WTC11 (cell line): ENCODE measurements around the gene ABI2. TPM values are rescaled to one million over a fixed set of nuclear protein-coding genes. Genes with fewer than 3 reads are reported as not detected.

Experiments used
- ATAC-seq: fragments of 200-7000 bp; cut with Tn5 transposase; 2 replicates; pipeline ENCODE4 v1.10.0; 2021; ENCODE audit warnings: mild to moderate bottlenecking, moderate library complexity
- CTCF ChIA-PET: fragments of 300-600 bp; sonication (Branson Sonifier 250); formaldehyde crosslinking; loops from one replicate; lab custom pipeline; 2021; ENCODE audit warnings: antibody characterized with exemption; lab: Charles Lee
- POLR2A ChIA-PET: fragments of 350-600 bp; sonication (Branson Sonifier 250); formaldehyde crosslinking; loops from one replicate; lab custom pipeline; 2021; ENCODE audit warnings: antibody characterized with exemption; lab: Charles Lee
- DNase-seq: peaks from one replicate; pipeline ENCODE4 v3.0.0; 2021; ENCODE audit warnings: low spot score
- H3K27ac Mint-ChIP-seq: 2 replicates; pipeline ENCODE4 v1.8.0; 2021; ENCODE audit warnings: mixed read lengths
- H3K27me3 Mint-ChIP-seq: 2 replicates; pipeline ENCODE4 v1.8.0; 2021; ENCODE audit warnings: low read depth, mild to moderate bottlenecking, moderate library complexity, mixed read lengths
- H3K36me3 Mint-ChIP-seq: 2 replicates; pipeline ENCODE4 v1.8.0; 2021; ENCODE audit warnings: mixed read lengths
- H3K4me1 Mint-ChIP-seq: 2 replicates; pipeline ENCODE4 v1.8.0; 2022; ENCODE audit warnings: mixed read lengths
- H3K4me3 Mint-ChIP-seq: 2 replicates; pipeline ENCODE4 v1.8.0; 2021; ENCODE audit warnings: mild to moderate bottlenecking, moderate library complexity, mixed read lengths
- H3K9me3 Mint-ChIP-seq: 2 replicates; pipeline ENCODE4 v1.8.0; 2021; ENCODE audit warnings: mixed read lengths
- ATF2 ChIP-seq: sonication (generic); formaldehyde crosslinking; IDR thresholded peaks from 2 replicates; pipeline ENCODE4 v1.8.1; 2022; ENCODE audit warnings: low read depth, missing genetic modification reagents, borderline replicate concordance
- CBFB ChIP-seq: sonication (generic); formaldehyde crosslinking; IDR thresholded peaks from 2 replicates; pipeline ENCODE4 v1.8.1; 2022; ENCODE audit warnings: mild to moderate bottlenecking, low read depth, missing genetic modification reagents
- CREM ChIP-seq: sonication (generic); formaldehyde crosslinking; IDR thresholded peaks from 2 replicates; pipeline ENCODE4 v1.8.1; 2022; ENCODE audit warnings: mild to moderate bottlenecking, missing genetic modification reagents, moderate library complexity
- E2F5 ChIP-seq: sonication (generic); formaldehyde crosslinking; IDR thresholded peaks from 2 replicates; pipeline ENCODE4 v1.8.1; 2022; ENCODE audit warnings: mild to moderate bottlenecking, moderate library complexity, missing genetic modification reagents
- ESRRA ChIP-seq: sonication (generic); formaldehyde crosslinking; IDR thresholded peaks from 2 replicates; pipeline ENCODE4 v1.8.1; 2022; ENCODE audit warnings: mild to moderate bottlenecking, missing genetic modification reagents, borderline replicate concordance
- GTF2I ChIP-seq: fragments of 250-450 bp; sonication (Bioruptor Pico); conservative IDR thresholded peaks from 2 replicates; pipeline ENCODE4 v1.4.0; 2021; ENCODE audit warnings: mild to moderate bottlenecking
- IRF2 ChIP-seq: sonication (generic); formaldehyde crosslinking; IDR thresholded peaks from 2 replicates; pipeline ENCODE4 v1.8.0; 2022; ENCODE audit warnings: low read depth, missing genetic modification reagents, borderline replicate concordance
- NFATC4 ChIP-seq: fragments of 250-450 bp; sonication (Bioruptor Pico); IDR thresholded peaks from 2 replicates; pipeline ENCODE4 v1.9.0; 2021; ENCODE audit warnings: mild to moderate bottlenecking
- OVOL2 ChIP-seq: fragments of 250-450 bp; sonication (Bioruptor Pico); IDR thresholded peaks from 2 replicates; pipeline ENCODE4 v1.9.0; 2021; ENCODE audit warnings: mild to moderate bottlenecking, borderline replicate concordance
- PRRX2 ChIP-seq: fragments of 250-450 bp; sonication (Bioruptor Pico); IDR thresholded peaks from 2 replicates; pipeline ENCODE4 v1.8.0; 2021; ENCODE audit warnings: mild to moderate bottlenecking
- SMAD4 ChIP-seq: sonication (generic); formaldehyde crosslinking; IDR thresholded peaks from 2 replicates; pipeline ENCODE4 v1.8.0; 2022; ENCODE audit warnings: mild to moderate bottlenecking, missing genetic modification reagents
- TEAD4 ChIP-seq: sonication (generic); formaldehyde crosslinking; IDR thresholded peaks from 2 replicates; pipeline ENCODE4 v1.8.0; 2022; ENCODE audit warnings: mild to moderate bottlenecking, missing genetic modification reagents
- ZNF416 ChIP-seq: fragments of 250-450 bp; sonication (Bioruptor Pico); IDR thresholded peaks from 2 replicates; pipeline ENCODE4 v1.9.0; 2021; ENCODE audit warnings: mild to moderate bottlenecking, inconsistent platforms
- total RNA-seq: library from RNA; stranded (reverse); gene quantifications from 3 replicates; pipeline ENCODE4 v1.2.3, GENCODE V29; 2021
- TF ChIP-seq, protein P1 (sequence below): fragments of 200-600 bp; IDR thresholded peaks from 2 replicates; pipeline ENCODE4 v1.8.0; 2022; ENCODE audit warnings: antibody characterized with exemption
- TF ChIP-seq, protein P2 (sequence below): sonication (generic); formaldehyde crosslinking; IDR thresholded peaks from 2 replicates; pipeline ENCODE4 v1.8.0; 2022; ENCODE audit warnings: mild to moderate bottlenecking, missing genetic modification reagents
- TF ChIP-seq, protein P3 (sequence below): fragments of 250-450 bp; sonication (Bioruptor Pico); IDR thresholded peaks from 2 replicates; pipeline ENCODE4 v1.9.0; 2021; ENCODE audit warnings: mild to moderate bottlenecking
- TF ChIP-seq, protein P4 (sequence below): fragments of 250-450 bp; sonication (Bioruptor Pico); IDR thresholded peaks from 2 replicates; pipeline ENCODE4 v1.9.0; 2021; ENCODE audit warnings: mild to moderate bottlenecking

Gene ABI2
- total RNA-seq, 1 experiment from 2014 or later: 121 TPM

DNA sequence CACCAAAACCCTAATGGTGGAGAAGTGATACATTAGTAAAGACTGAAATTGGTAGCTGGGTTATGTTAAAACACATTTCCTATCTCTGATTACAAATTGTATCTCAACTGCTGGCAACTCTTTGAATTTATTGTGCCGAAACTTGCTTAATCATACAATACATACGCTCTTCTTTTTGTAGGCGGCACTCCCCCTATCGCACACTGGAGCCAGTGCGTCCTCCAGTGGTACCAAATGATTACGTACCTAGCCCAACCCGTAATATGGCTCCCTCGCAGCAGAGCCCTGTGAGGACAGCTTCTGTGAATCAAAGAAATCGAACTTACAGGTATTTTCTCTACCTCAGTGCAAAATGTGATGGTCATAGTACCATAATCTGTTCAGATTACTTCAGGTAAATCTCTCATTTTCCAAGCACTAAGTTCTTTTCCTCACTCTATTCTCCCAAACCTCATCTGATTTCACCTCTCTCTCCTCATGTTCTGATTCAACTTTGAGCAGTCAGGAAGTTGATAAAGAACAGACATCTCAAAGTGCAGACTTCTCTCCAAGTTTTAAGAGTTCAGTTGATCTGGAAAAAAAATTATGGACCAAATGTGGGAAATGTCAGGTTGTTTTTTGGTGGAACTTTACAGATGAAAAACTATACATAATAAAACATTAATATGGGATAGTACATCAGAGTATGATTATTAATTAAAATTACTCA lies 66.5 kb downstream of the ABI2 start:
- POLR2A ChIA-PET: no interaction called here
- ATAC-seq: peak; percentile 66
- Mint-ChIP-seq H3K4me3 (no peak overlapping the region), H3K9me3 (peaks cover 6% of the 10 kb centered on the region), H3K27me3 (no peaks in the 10 kb centered on the region), H3K27ac (peak overlapping the region; percentile 12), H3K4me1 (peaks cover 12% of the 10 kb centered on the region), H3K36me3 (peaks cover 46% of the 10 kb centered on the region)
- CTCF ChIA-PET: interaction anchor here (0.5 to 1.3 kb wide), 3 partner anchors 14 to 421 kb away, joined by 3 read pairs; no protein-coding TSS in a partner anchor
- DNase-seq: peak; percentile 30
- no peak for TF ChIP-seq SMAD4 (CRISPR knock-in tag)
- TF ChIP-seq, protein P1, sequence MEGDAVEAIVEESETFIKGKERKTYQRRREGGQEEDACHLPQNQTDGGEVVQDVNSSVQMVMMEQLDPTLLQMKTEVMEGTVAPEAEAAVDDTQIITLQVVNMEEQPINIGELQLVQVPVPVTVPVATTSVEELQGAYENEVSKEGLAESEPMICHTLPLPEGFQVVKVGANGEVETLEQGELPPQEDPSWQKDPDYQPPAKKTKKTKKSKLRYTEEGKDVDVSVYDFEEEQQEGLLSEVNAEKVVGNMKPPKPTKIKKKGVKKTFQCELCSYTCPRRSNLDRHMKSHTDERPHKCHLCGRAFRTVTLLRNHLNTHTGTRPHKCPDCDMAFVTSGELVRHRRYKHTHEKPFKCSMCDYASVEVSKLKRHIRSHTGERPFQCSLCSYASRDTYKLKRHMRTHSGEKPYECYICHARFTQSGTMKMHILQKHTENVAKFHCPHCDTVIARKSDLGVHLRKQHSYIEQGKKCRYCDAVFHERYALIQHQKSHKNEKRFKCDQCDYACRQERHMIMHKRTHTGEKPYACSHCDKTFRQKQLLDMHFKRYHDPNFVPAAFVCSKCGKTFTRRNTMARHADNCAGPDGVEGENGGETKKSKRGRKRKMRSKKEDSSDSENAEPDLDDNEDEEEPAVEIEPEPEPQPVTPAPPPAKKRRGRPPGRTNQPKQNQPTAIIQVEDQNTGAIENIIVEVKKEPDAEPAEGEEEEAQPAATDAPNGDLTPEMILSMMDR: peak; percentile 29; the same call in 1 of the 2 replicates
- TF ChIP-seq, all 79 proteins: peak for 1

DNA sequence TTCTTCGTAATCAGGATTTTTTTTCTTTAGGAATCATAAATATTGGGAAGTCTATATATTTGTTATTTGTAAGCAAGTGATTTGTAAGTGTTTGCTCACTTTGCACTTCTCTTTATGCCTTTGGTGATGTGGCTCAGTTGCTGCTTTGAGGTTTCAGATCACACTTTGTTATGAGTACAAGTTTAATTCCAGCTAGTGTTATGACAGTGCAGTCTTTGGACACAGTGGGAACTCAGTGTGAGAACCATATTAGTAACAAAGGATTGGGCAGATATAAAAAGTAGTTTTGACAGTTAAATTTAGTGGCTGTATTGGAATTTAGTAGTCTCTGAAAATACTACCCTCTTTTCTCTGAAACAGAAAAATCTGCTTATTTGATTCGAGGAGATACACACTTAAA lies 67.7 kb downstream of the ABI2 start:
- Mint-ChIP-seq H3K36me3 (peaks cover 44% of the 10 kb centered on the region), H3K9me3 (peaks cover 6% of the 10 kb centered on the region), H3K4me3 (no peak overlapping the region), H3K27me3 (no peaks in the 10 kb centered on the region), H3K27ac (no peak overlapping the region), H3K4me1 (peaks cover 12% of the 10 kb centered on the region)
- DNase-seq: no peak
- POLR2A ChIA-PET: no interaction called here
- TF ChIP-seq IRF2 (CRISPR knock-in tag) (no peak), NFATC4 (CRISPR knock-in tag) (no peak), E2F5 (no peak), TEAD4 (CRISPR knock-in tag) (no peak), ZNF416 (no peak), CBFB (CRISPR knock-in tag) (no peak), ATF2 (no peak), OVOL2 (CRISPR knock-in tag) (no peak), CREM (no peak), ESRRA (CRISPR knock-in tag) (no peak), GTF2I (CRISPR knock-in tag) (no peak), PRRX2 (CRISPR knock-in tag) (no peak)
- TF ChIP-seq, protein P2, sequence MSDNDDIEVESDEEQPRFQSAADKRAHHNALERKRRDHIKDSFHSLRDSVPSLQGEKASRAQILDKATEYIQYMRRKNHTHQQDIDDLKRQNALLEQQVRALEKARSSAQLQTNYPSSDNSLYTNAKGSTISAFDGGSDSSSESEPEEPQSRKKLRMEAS (CRISPR knock-in tag): no peak
- TF ChIP-seq, protein P3, sequence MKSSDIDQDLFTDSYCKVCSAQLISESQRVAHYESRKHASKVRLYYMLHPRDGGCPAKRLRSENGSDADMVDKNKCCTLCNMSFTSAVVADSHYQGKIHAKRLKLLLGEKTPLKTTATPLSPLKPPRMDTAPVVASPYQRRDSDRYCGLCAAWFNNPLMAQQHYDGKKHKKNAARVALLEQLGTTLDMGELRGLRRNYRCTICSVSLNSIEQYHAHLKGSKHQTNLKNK (CRISPR knock-in tag): no peak
- TF ChIP-seq, protein P4, sequence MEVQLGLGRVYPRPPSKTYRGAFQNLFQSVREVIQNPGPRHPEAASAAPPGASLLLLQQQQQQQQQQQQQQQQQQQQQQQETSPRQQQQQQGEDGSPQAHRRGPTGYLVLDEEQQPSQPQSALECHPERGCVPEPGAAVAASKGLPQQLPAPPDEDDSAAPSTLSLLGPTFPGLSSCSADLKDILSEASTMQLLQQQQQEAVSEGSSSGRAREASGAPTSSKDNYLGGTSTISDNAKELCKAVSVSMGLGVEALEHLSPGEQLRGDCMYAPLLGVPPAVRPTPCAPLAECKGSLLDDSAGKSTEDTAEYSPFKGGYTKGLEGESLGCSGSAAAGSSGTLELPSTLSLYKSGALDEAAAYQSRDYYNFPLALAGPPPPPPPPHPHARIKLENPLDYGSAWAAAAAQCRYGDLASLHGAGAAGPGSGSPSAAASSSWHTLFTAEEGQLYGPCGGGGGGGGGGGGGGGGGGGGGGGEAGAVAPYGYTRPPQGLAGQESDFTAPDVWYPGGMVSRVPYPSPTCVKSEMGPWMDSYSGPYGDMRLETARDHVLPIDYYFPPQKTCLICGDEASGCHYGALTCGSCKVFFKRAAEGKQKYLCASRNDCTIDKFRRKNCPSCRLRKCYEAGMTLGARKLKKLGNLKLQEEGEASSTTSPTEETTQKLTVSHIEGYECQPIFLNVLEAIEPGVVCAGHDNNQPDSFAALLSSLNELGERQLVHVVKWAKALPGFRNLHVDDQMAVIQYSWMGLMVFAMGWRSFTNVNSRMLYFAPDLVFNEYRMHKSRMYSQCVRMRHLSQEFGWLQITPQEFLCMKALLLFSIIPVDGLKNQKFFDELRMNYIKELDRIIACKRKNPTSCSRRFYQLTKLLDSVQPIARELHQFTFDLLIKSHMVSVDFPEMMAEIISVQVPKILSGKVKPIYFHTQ (CRISPR knock-in tag): no peak
- no peak for ATAC-seq
- CTCF ChIA-PET: no interaction called here
